IMR-90 (cell line): ENCODE data around the gene FHL5. TPM values are rescaled to one million over a fixed set of nuclear protein-coding genes. Genes with fewer than 3 reads are reported as not detected.

Source experiments
- ATAC-seq: fragments of 200-7000 bp; cut with Tn5 transposase; 2 replicates; pipeline ENCODE4 v1.9.1; 2020; ENCODE audit warnings: low read depth, mild to moderate bottlenecking, moderate library complexity
- BruUV-seq: library from RNA; stranded (reverse); fragments of 400-500 nt; replicated peaks from 2 replicates; lab custom pipeline; 2021; lab: Mats Ljungman, UMichigan
- CTCF ChIA-PET: fragments of 300-600 bp; formaldehyde crosslinking; extraction: SDS; loops from one replicate; lab custom pipeline; 2021; ENCODE audit warnings: antibody characterized with exemption; lab: Yijun Ruan, JAX
- POLR2A ChIA-PET: fragments of 300-600 bp; sonication (Branson Sonifier 250); formaldehyde crosslinking; loops from one replicate; lab custom pipeline; 2022; ENCODE audit warnings: antibody characterized with exemption; ENCODE audit not compliant: unreplicated experiment; lab: Charles Lee
- DNase-seq: peaks from one replicate; pipeline ENCODE4 v3.0.0; 2013
- H2AFZ ChIP-seq: replicated peaks from 2 replicates; pipeline ENCODE3; 2013; ENCODE audit warnings: low read length, mild to moderate bottlenecking; ENCODE audit not compliant: poor library complexity
- H2AK5ac ChIP-seq: 2 replicates; pipeline ENCODE4 v1.6.1; 2013; ENCODE audit warnings: low read depth, low read length, inconsistent platforms
- H2AK9ac ChIP-seq: replicated peaks from 2 replicates; pipeline ENCODE3; 2013; ENCODE audit warnings: mild to moderate bottlenecking, low read depth, low read length, moderate library complexity; ENCODE audit not compliant: poor library complexity
- H2BK120ac ChIP-seq: 2 replicates; pipeline ENCODE4 v1.6.1; 2013; ENCODE audit warnings: low read depth, low read length, inconsistent platforms
- H2BK15ac ChIP-seq: 3 replicates; pipeline ENCODE4 v1.6.1; 2013; ENCODE audit warnings: low read depth, low read length, inconsistent platforms
- H2BK20ac ChIP-seq: 2 replicates; pipeline ENCODE4 v1.6.1; 2013; ENCODE audit warnings: low read depth, mild to moderate bottlenecking, inconsistent platforms, low read length, moderate library complexity
- H2BK5ac ChIP-seq: 2 replicates; pipeline ENCODE4 v1.6.1; 2013; ENCODE audit warnings: mild to moderate bottlenecking, low read depth, low read length, inconsistent platforms; ENCODE audit not compliant: poor library complexity, severe bottlenecking
- H3K14ac ChIP-seq: replicated peaks from 2 replicates; pipeline ENCODE4 v1.6.1; 2013; ENCODE audit warnings: low read depth, low read length, inconsistent platforms
- H3K18ac ChIP-seq: 2 replicates; pipeline ENCODE4 v1.6.1; 2013; ENCODE audit warnings: low read depth, low read length, control low read depth
- H3K23ac ChIP-seq: 2 replicates; pipeline ENCODE4 v1.6.1; 2013; ENCODE audit warnings: low read depth, low read length, inconsistent platforms
- H3K27ac ChIP-seq: 2 replicates; pipeline ENCODE4 v1.5.1; 2013; ENCODE audit warnings: mild to moderate bottlenecking, control low read depth, low read length; ENCODE audit not compliant: insufficient read depth
- H3K27me3 ChIP-seq: 2 replicates; pipeline ENCODE4 v1.6.1; 2013; ENCODE audit warnings: low read length; ENCODE audit not compliant: control insufficient read depth, insufficient read depth
- H3K36me3 ChIP-seq: 2 replicates; pipeline ENCODE4 v1.6.1; 2013; ENCODE audit warnings: low read length, mixed read lengths; ENCODE audit not compliant: control insufficient read depth, insufficient read depth
- H3K4ac ChIP-seq: 2 replicates; pipeline ENCODE4 v1.6.1; 2013; ENCODE audit warnings: low read depth, low read length, inconsistent platforms
- H3K4me1 ChIP-seq: 2 replicates; pipeline ENCODE4 v1.6.1; 2013; ENCODE audit warnings: low read length, mixed read lengths; ENCODE audit not compliant: control insufficient read depth, insufficient read depth
- H3K4me2 ChIP-seq: 2 replicates; pipeline ENCODE4 v1.6.1; 2013; ENCODE audit warnings: low read depth, mild to moderate bottlenecking, control low read depth, low read length, moderate library complexity
- H3K4me3 ChIP-seq: 2 replicates; pipeline ENCODE4 v1.5.1; 2013; ENCODE audit warnings: low read depth, mild to moderate bottlenecking, control low read depth, low read length, moderate library complexity; ENCODE audit not compliant: insufficient read depth
- H3K56ac ChIP-seq: 2 replicates; pipeline ENCODE4 v1.6.1; 2013; ENCODE audit warnings: low read length, inconsistent platforms; ENCODE audit not compliant: insufficient read depth; ENCODE audit errors: extremely low read depth
- H3K79me1 ChIP-seq, 2 experiments: 2 replicates each; pipeline ENCODE4 v1.6.1; 2013; ENCODE audit warnings: low read length in 2 of 2, inconsistent platforms in 1 of 2, low read depth in 1 of 2
- H3K9ac ChIP-seq: 2 replicates; pipeline ENCODE4 v1.6.1; 2013; ENCODE audit warnings: low read depth, low read length, control low read depth
- H3K9me1 ChIP-seq: 2 replicates; pipeline ENCODE4 v1.6.1; 2013; ENCODE audit warnings: low read length, inconsistent platforms; ENCODE audit not compliant: insufficient read depth
- H3K9me3 ChIP-seq: 2 replicates; pipeline ENCODE4 v1.6.1; 2013; ENCODE audit warnings: low read length; ENCODE audit not compliant: control insufficient read depth, insufficient read depth
- H4K20me1 ChIP-seq: 2 replicates; pipeline ENCODE4 v1.6.1; 2013; ENCODE audit warnings: low read length, inconsistent platforms; ENCODE audit not compliant: insufficient read depth
- H4K5ac ChIP-seq: 2 replicates; pipeline ENCODE4 v1.6.1; 2013; ENCODE audit warnings: mild to moderate bottlenecking, low read depth, low read length, control low read depth
- H4K8ac ChIP-seq, 2 experiments: 2 replicates each; pipeline ENCODE4 v1.6.1; 2013; ENCODE audit warnings: low read depth in 2 of 2, low read length in 2 of 2, control low read depth in 1 of 2, inconsistent platforms in 1 of 2
- H4K91ac ChIP-seq: 2 replicates; pipeline ENCODE4 v1.6.1; 2013; ENCODE audit warnings: low read depth, low read length, inconsistent platforms; ENCODE audit not compliant: insufficient read depth
- BHLHE40 ChIP-seq: fragments of 150-350 bp; IDR thresholded peaks from 2 replicates; pipeline ENCODE4 v1.6.1; 2016; ENCODE audit warnings: mild to moderate bottlenecking, low read depth, low read length
- CHD1 ChIP-seq: IDR thresholded peaks from 2 replicates; pipeline ENCODE4 v1.6.1; 2012; ENCODE audit warnings: low read depth, low read length, improper control_type of control experiment
- CTCF ChIP-seq: conservative IDR thresholded peaks from 2 replicates; pipeline ENCODE4 v1.5.1; 2012; ENCODE audit warnings: mild to moderate bottlenecking, low read depth, low read length, improper control_type of control experiment
- ELK1 ChIP-seq: fragments of 150-350 bp; IDR thresholded peaks from 2 replicates; pipeline ENCODE4 v1.6.1; 2016; ENCODE audit warnings: low read depth, mild to moderate bottlenecking, low read length, moderate library complexity, borderline replicate concordance
- FOS ChIP-seq: fragments of 150-350 bp; IDR thresholded peaks from 2 replicates; pipeline ENCODE4 v1.6.1; 2016; ENCODE audit warnings: low read depth, low read length
- MAZ ChIP-seq: IDR thresholded peaks from 2 replicates; pipeline ENCODE4 v1.6.1; 2012; ENCODE audit warnings: low read depth, mild to moderate bottlenecking, low read length, improper control_type of control experiment, moderate library complexity, borderline replicate concordance
- POLR2A ChIP-seq: IDR thresholded peaks from 2 replicates; pipeline ENCODE4 v1.6.1; 2012; ENCODE audit warnings: mild to moderate bottlenecking, low read depth, low read length
- RAD21 ChIP-seq: IDR thresholded peaks from 2 replicates; pipeline ENCODE4 v1.6.1; 2012; ENCODE audit warnings: low read length, improper control_type of control experiment
- RFX5 ChIP-seq: IDR thresholded peaks from 2 replicates; pipeline ENCODE4 v1.8.0; 2012; ENCODE audit warnings: low read depth, mild to moderate bottlenecking, low read length, moderate library complexity
- WGBS, 2 experiments: methylation state at CpG; one replicate each; pipeline versions ENCODE4 v1.1.5 to v1.1.7; 2013; ENCODE audit warnings: missing lambda C conversion rate in 2 of 2; ENCODE audit not compliant: insufficient read length in 1 of 2; ENCODE audit errors: extremely low coverage in 2 of 2; 5-methylcytosine and 5-hydroxymethylcytosine counted together
- dilution Hi-C: fragments of 300-500 bp; cut with HindIII; formaldehyde crosslinking; loops from one replicate; pipeline ENCODE4 v1.14.3; 2018; ENCODE audit warnings: low sequenced_read_pairs; ENCODE audit not compliant: unreplicated experiment
- in situ Hi-C: fragments of 300-500 bp; cut with MboI; formaldehyde crosslinking; loops from 3 replicates; pipeline ENCODE4 v1.14.3; 2019; ENCODE audit warnings: low sequenced_read_pairs, inconsistent platforms, mixed read lengths
- intact Hi-C: fragments of 100-400 bp; cut with micrococcal nuclease; formaldehyde crosslinking; loops from 2 replicates; pipeline ENCODE4 v1.10.0; 2022
- polyA plus RNA-seq, 3 experiments: library from polyadenylated mRNA; depleted of rRNA; stranded (reverse); fragments of >200 nt; gene quantifications; 2 replicates each; pipeline ENCODE4 v1.2.3, GENCODE V29; 2012; ENCODE audit warnings: low replicate concordance in 1 of 3
- total RNA-seq: library from RNA; depleted of rRNA; stranded (reverse); fragments of >200 nt; gene quantifications from 2 replicates; pipeline ENCODE4 v1.2.3, GENCODE V29; 2012

FHL5 gene
- total and polyA plus RNA-seq, 2 of the 4 experiments (the other 2 are of a cell fraction) = not detected

DNA sequence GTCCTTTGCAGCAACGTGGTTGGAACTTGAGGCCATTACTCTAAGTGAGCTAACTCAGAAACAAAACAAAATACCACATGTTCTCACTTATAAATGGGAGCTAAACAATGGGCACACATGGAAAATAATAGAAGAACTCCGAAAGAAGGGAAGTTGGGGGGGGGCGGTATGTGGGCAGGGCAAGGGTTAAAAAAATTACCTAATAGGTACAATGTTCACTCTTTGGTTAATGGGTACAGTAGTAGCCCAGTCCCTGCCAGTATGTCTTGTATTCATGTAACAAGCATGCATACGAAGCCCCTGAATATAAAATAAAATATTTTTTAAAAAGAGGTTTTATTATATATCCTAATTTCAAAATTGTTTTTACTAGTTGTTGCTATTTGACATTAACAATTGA lies 15.3 kb upstream of the FHL5 start:
- BruUV-seq = no TSS peak
- intact Hi-C loops (loop anchor here (10.0 kb wide), 1 partner anchor 507 kb away; no protein-coding TSS in a partner anchor), in situ Hi-C loops (no loop called here), dilution Hi-C loops (no loop called here)
- no peaks in the 10 kb centered on the region for H3K79me1 ChIP-seq
- no peak overlapping the region for H2BK120ac ChIP-seq
- H3K27ac ChIP-seq = no peak overlapping the region
- H3K4me1 ChIP-seq = no peaks in the 10 kb centered on the region
- ATAC-seq (no peak), DNase-seq (no peak)
- no peak overlapping the region for H2BK15ac ChIP-seq
- no peak overlapping the region for H3K4me3 ChIP-seq
- no peak overlapping the region for H2AFZ ChIP-seq
- H3K9me3 ChIP-seq = no peaks in the 10 kb centered on the region
- H3K56ac ChIP-seq = no peak overlapping the region
- H3K14ac ChIP-seq = no peak overlapping the region
- H3K9me1 ChIP-seq = no peaks in the 10 kb centered on the region
- ChIA-PET POLR2A (no interaction called here), CTCF (no interaction called here)
- no peak overlapping the region for H4K8ac ChIP-seq
- H3K23ac ChIP-seq = no peak overlapping the region
- H3K18ac ChIP-seq = no peak overlapping the region
- no peak overlapping the region for H2AK9ac ChIP-seq
- H4K20me1 ChIP-seq = no peaks in the 10 kb centered on the region
- H3K4me2 ChIP-seq = no peak overlapping the region
- no CpG with 5 or more reads among the region's 4 CpGs for WGBS, 2 experiments
- H3K4ac ChIP-seq = no peak overlapping the region
- H4K91ac ChIP-seq = no peak overlapping the region
- no peak overlapping the region for H2BK5ac ChIP-seq
- TF ChIP-seq RAD21 (no peak), CHD1 (no peak), MAZ (no peak), POLR2A (no peak), ELK1 (no peak), BHLHE40 (no peak), FOS (no peak), CTCF (no peak), RFX5 (no peak)
- no peak overlapping the region for H4K5ac ChIP-seq
- H3K27me3 ChIP-seq = no peaks in the 10 kb centered on the region
- no peak overlapping the region for H2BK20ac ChIP-seq
- no peak overlapping the region for H2AK5ac ChIP-seq
- peaks cover 24% of the 10 kb centered on the region for H3K36me3 ChIP-seq
- no peak overlapping the region for H3K9ac ChIP-seq
